ENCODE measurements around the gene CD53. TPM values are rescaled to one million over a fixed set of nuclear protein-coding genes. Genes with fewer than 3 reads are reported as not detected.

The CD53 gene
- total RNA-seq, 1 donor from 2014 or later: 171 TPM

GRCh38 chr1:110888049-110888448 is 15.1 kb downstream of the CD53 start:
- DNase-seq (no peak), ATAC-seq (no peak)
- Histone ChIP-seq H3K36me3 (peaks cover 9% of the 10 kb centered on the region), H3K4me1 (no peaks in the 10 kb centered on the region), H3K27me3 (no peaks in the 10 kb centered on the region), H3K4me3 (no peak overlapping the region), H3K27ac (no peak overlapping the region), H3K9me3 (no peaks in the 10 kb centered on the region)
- intact Hi-C loops (cut with DNase I): no loop called here
- TF ChIP-seq CTCF (IDR thresholded peaks at IDR 0.05): no peak

- Histone ChIP-seq H3K4me1 (no peaks in the 10 kb centered on the region), H3K9me3 (no peaks in the 10 kb centered on the region), H3K27ac (no peak overlapping the region), H3K36me3 (peaks cover 10% of the 10 kb centered on the region), H3K4me3 (no peak overlapping the region), H3K27me3 (no peaks in the 10 kb centered on the region)
- intact Hi-C loops (cut with DNase I): no loop called here
- no peak for ATAC-seq
- no peak for TF ChIP-seq CTCF (IDR thresholded peaks at IDR 0.05)
- DNase-seq: no peak
Measured at GRCh38 chr1:110888641-110889040, 15.7 kb downstream of the CD53 start.

- Histone ChIP-seq H3K36me3 (peaks cover 16% of the 10 kb centered on the region), H3K9me3 (no peaks in the 10 kb centered on the region), H3K4me3 (no peak overlapping the region), H3K27ac (no peak overlapping the region), H3K4me1 (no peaks in the 10 kb centered on the region), H3K27me3 (no peaks in the 10 kb centered on the region)
- no peak for ATAC-seq
- TF ChIP-seq CTCF (IDR thresholded peaks at IDR 0.05): no peak
- no peak for DNase-seq
- intact Hi-C loops (cut with DNase I): no loop called here
Measured at GRCh38 chr1:110890474-110891196, 17.7 kb downstream of the CD53 start.

GRCh38 chr1:110893908-110894490 is 21.1 kb downstream of the CD53 start:
- no peaks in the 10 kb centered on the region for H3K9me3 ChIP-seq
- TF ChIP-seq CTCF (IDR thresholded peaks at IDR 0.05): no peak
- H3K27me3 ChIP-seq: no peaks in the 10 kb centered on the region
- no peaks in the 10 kb centered on the region for H3K4me1 ChIP-seq
- ATAC-seq: no peak
- no peak overlapping the region for H3K4me3 ChIP-seq
- H3K36me3 ChIP-seq: peaks cover 23% of the 10 kb centered on the region
- no peak for DNase-seq
- intact Hi-C loops (cut with DNase I): no loop called here
- H3K27ac ChIP-seq: no peak overlapping the region

- TF ChIP-seq CTCF (IDR thresholded peaks at IDR 0.05): no peak
- Histone ChIP-seq H3K36me3 (peaks cover 23% of the 10 kb centered on the region), H3K27me3 (no peaks in the 10 kb centered on the region), H3K9me3 (no peaks in the 10 kb centered on the region), H3K4me1 (no peaks in the 10 kb centered on the region), H3K27ac (no peak overlapping the region), H3K4me3 (no peak overlapping the region)
- ATAC-seq: no peak
- intact Hi-C loops (cut with DNase I): no loop called here
- no peak for DNase-seq
Measured at GRCh38 chr1:110896090-110896489, 23.1 kb downstream of the CD53 start.

All from upper lobe of right lung (tissue), 1 donor.